Endothelial cell of umbilical vein (primary cell): ENCODE measurements around the gene THAP10.

Source experiments
- CTCF ChIP-seq, 2 donors: IDR thresholded peaks; 1 replicate in 1 of 2; 2 replicates in 1 of 2; pipeline ENCODE4 v1.5.1; 2011; ENCODE audit warnings: low read length in 2 of 2, mild to moderate bottlenecking in 2 of 2, moderate library complexity in 2 of 2, control low read depth in 1 of 2, inconsistent platforms in 1 of 2, low read depth in 1 of 2; ENCODE audit not compliant: insufficient read depth in 1 of 2; ENCODE audit errors: extremely low read depth in 1 of 2
- EZH2 ChIP-seq: IDR thresholded peaks from 2 replicates; pipeline ENCODE4 v1.6.1; 2012; ENCODE audit warnings: borderline replicate concordance, low read depth, mild to moderate bottlenecking, moderate library complexity, low read length, inconsistent platforms; ENCODE audit not compliant: severe bottlenecking
- JUN ChIP-seq: IDR thresholded peaks from 2 replicates; pipeline ENCODE4 v1.6.1; 2011; ENCODE audit warnings: borderline replicate concordance, low read depth; ENCODE audit not compliant: insufficient read length, insufficient read depth
- MAX ChIP-seq: IDR thresholded peaks from 2 replicates; pipeline ENCODE4 v1.6.1; 2011; ENCODE audit not compliant: insufficient read depth, insufficient read length
- MYC ChIP-seq: IDR thresholded peaks from one replicate; pipeline ENCODE4 v1.6.1; 2011; ENCODE audit warnings: mild to moderate bottlenecking, low read depth, low read length
- POLR2A ChIP-seq: IDR thresholded peaks from 2 replicates; pipeline ENCODE4 v1.6.1; 2012; ENCODE audit warnings: low read depth, mild to moderate bottlenecking, control low read depth, low read length
- POLR2AphosphoS5 ChIP-seq: IDR thresholded peaks from 2 replicates; pipeline ENCODE4 v1.6.1; 2012; ENCODE audit warnings: low read depth, mild to moderate bottlenecking, control low read depth, low read length, moderate library complexity; ENCODE audit not compliant: insufficient read depth

GRCh38 chr15:70931821-70932220 is 39.6 kb upstream of the THAP10 start:
- TF ChIP-seq CTCF (IDR thresholded peaks at IDR 0.05; ENCODE audit: extremely low read depth in 1 of 2, insufficient read depth in 1 of 2, low read depth in 1 of 2, low read length in 2 of 2) (no peak), EZH2 (no peak), MAX (no peak), POLR2A (no peak), JUN (no peak), POLR2AphosphoS5 (no peak), MYC (no peak)
